Activated CD8-positive, alpha-beta memory T cell treated with anti-CD3 and anti-CD28 coated beads for 4 hours (primary cell): Measurements from ENCODE around the gene SMARCA2.

Source experiments
- DNase-seq, 2 donors: peaks; one replicate each; pipeline ENCODE4 v3.0.0-alpha.2; 2020; ENCODE audit warnings: low read depth in 2 of 2

The SMARCA2 gene

GRCh38 chr9:2015581-2016407, 647 bp downstream of the SMARCA2 start:
- peak; percentile 11 to 13 for DNase-seq

- DNase-seq = peak; percentile 19 to 20
Observed at GRCh38 chr9:2016408-2017330, 1.5 kb downstream of the SMARCA2 start.

GRCh38 chr9:2017331-2018161, 2.4 kb downstream of the SMARCA2 start:
- peak; percentile 59 to 62 for DNase-seq

- no peak for DNase-seq
Observed at GRCh38 chr9:2018162-2018643, 3.1 kb downstream of the SMARCA2 start.

- DNase-seq = no peak
Observed at GRCh38 chr9:2018764-2019558, 3.8 kb downstream of the SMARCA2 start.

DNA sequence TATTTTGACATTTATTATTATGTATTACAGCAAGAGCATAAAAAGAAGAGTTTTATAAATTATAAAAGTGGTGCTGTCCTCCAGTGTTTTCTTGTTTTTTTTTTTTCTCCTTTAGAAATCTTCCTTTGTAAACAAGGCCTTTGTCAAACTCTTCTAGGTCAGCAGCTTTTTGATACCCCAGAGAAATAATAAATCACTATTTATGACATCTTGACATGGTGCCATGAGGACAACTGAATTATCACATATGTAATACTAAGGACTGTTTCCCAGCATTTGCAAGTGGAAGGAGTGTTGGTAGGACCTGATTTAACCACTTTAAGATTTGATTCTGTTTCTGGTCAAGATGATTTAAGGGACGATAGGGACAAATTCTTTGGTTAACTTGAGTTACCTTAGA, 4.6 kb downstream of the SMARCA2 start:
- no peak for DNase-seq

DNA sequence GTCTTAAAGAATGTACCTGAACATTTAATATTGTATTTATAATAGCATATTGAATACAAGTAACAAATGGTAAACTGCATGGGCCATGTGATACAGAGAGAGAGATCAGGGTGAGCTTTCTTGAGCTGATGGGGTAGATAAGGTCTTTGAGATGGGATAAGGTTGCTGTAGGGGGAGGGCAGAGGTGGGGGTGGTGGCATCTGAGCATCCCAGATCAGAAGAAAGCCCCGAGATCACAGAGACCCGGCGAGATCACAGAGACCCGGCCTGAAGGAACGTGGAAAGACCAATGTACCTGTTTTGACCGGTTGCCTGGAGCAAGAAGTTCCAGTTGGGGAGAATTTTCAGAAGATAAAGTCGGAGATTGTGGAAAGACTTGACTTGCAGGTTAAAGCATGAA, 6.6 kb downstream of the SMARCA2 start:
- DNase-seq = no peak

GRCh38 chr9:2022560-2022959, 7.4 kb downstream of the SMARCA2 start:
- DNase-seq = no peak

DNA sequence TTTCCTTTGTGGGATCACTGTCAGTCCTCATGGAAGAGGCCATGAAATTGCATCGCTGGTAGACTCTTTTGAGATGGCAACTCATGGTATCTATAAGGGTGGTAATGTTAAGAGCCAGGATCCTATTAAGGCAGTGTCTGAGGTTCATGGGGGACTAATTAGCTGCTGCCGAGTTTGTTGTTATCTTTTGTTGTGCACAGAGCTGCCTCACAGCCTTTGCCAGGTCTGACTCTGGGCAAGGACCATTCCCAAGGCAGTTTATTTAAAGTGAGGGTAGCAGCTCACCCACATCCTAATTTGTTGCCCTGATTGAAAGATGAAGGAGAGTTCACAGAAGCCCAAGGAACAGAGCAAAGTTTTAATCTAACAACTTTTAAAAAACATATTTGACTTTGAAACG, 7.9 kb downstream of the SMARCA2 start:
- no peak for DNase-seq

DNA sequence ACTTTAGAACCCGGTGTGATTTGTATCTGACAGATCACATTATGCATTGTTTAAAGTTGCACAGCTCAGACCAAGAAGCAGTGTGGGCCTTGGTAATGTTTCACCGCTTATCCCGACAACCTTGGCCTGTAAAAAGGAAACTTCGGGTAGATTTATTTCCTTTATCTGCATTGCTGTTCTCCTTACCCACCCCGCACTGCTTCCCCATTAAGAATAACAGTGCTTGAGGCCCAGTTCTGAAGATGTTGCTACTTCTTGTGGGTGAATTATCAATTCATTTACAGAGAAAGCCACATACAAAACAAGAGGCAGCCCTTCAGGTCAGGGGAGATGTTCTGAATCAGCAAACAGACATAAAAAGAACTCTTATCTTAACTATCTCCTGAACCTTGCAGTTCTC, 8.4 kb downstream of the SMARCA2 start:
- DNase-seq = no peak

DNA sequence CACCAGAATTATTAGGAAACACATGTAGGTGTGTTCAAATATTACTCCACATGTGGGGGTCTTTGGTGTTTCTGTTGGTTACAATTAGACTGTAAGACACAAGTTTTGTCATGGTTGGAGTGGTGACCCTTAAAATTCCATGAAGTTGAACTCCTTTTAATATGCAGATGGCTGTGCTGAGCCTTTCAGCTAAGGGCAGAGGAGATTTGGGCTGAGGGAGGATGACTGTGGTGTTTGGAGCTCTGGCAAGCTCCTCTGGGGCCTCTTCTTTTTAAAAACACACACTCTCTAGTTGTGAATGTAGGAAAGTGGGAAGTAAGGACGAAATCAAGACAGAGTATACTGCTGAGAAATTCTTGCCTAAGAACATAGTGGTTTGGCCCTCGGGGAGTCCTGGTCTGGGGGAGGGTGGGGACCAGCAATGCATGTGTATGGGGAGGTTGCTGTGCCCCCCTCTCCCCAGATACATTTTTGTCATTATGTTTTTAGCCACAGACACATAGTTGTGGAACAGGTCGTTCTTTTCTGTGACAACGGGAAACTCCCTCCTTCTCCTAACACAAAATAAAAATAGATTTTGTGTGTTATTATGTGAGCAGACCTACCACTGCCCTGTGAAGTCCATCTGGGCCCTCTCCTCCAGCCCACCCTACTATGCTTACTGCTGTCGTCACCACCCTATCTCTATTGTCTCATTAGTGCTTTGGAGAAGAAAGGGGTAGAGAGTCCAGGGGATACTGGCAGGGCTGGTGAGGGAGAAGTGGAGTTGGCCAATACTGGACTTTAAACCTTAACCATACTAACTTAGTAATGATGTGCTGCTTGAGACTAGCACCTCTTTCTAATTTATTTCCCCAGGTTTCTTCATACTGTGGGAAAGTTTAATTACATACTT, 10.0 kb downstream of the SMARCA2 start:
- DNase-seq = no peak

DNA sequence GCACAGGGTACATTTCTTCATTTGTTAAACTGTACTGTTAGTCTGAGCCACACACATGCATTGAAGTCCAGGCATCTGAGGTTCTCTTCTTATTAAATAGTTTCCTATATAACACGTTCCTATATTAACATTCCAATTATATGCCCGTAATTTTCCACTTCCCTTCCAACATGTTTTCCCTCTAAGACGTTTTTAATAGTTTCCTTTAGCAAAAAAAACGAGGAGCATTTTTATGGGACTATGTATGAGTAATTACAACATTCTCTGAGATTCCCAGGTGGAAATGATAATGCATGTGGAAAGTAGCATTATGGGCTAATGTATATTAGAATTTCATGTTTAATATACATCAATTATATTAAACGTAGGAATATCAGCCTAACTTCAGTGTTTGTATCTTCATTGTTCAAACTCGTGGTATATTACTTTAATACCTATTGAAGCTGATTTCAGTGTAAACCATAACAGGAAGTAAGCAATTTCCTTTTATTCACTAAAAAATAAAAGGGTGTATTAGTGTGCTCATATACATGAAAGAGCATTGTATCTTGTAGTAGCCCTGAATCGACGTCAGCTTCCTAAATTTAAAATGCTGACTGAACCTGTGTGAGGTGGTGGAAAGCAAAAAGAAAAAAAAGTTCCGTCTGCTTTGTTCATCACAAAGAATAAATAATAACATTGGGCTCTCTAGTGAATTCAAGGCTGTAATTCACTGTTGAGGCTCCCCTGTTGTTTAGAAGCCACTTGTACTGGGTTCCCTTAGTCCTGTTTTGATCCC, 11.3 kb downstream of the SMARCA2 start:
- DNase-seq = no peak

- DNase-seq = no peak
Observed at GRCh38 chr9:2027543-2028160, 12.5 kb downstream of the SMARCA2 start.

DNA sequence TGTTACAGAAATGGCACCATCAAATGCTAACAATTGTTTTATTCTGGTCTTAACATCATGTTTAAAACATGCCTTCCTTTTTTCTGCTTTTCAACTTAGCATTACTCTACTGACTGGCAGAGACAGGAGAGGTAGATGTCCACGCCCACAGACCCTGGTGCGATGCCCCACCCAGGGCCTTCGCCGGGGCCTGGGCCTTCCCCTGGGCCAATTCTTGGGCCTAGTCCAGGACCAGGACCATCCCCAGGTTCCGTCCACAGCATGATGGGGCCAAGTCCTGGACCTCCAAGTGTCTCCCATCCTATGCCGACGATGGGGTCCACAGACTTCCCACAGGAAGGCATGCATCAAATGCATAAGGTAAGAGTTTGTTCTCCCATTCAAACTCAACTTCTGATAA, 13.7 kb downstream of the SMARCA2 start:
- no peak for DNase-seq

DNA sequence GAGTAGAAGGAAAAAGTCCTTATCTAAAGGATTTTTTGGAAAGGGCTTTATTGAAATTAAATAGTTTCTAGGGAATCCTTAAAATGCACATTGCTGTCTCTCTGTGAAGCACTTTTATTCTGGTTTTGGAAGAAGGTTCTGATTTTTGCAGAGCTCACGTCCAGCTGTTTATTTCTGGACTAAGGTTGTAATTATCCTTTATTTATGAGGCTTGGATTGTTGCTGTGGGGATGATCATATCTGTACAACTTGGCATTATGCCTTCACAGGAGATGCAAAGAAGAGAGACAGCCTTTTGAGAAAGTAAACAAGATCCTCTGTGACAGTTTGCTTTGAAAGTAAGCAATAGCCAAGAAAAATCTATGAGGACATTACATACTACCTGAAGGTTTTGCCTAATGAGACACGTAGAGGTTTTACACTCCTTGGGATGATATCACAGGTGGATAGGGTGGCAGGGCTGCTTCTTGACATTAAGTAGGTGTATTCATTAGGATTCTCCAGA, 14.6 kb downstream of the SMARCA2 start:
- DNase-seq = no peak

DNA sequence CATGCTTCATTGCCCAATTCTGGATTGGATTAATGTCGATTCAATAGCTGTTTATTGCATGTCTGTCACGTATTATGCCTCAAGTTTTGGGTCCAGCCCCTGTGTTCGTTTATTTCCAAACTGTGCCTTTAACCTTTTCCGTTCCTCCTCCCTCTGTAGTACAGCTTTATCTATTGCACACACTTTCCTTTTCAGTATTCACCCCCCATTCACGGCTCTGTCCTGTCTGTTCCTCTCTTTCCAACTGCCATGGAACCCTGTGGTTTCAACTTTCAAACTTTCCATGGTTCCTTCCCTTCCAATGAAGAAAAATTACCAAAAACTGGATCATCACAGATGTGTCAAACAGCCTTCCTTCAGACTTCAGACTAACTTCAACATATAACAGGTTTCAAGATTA, 17.1 kb downstream of the SMARCA2 start:
- no peak for DNase-seq

- no peak for DNase-seq
Observed at GRCh38 chr9:2036844-2037243, 21.7 kb downstream of the SMARCA2 start.
